ENCODE measurements around the gene ANKRD36C.
"Not testable (repeated sequence)": the region's sequence is repeated elsewhere in the genome, so short reads cannot be mapped to it uniquely, and the experiment has no call there.

- TF ChIP-seq CTCF (conservative IDR thresholded peaks at IDR 0.05 in 1 of 2, IDR thresholded peaks at IDR 0.05 in 1 of 2; ENCODE audit: extremely low read depth in 1 of 2, insufficient read depth in 1 of 2, low read depth in 1 of 2, low read length in 2 of 2); EZH2 (IDR thresholded peaks at IDR 0.05; ENCODE audit: borderline replicate concordance, low read length): not testable (repeated sequence)
These were observed 178.3 kb downstream of the ANKRD36C start for GRCh38 chr2:95813311-95813710.

All from mammary epithelial cell (primary cell).